ENCODE measurements around the gene SLC9A3. TPM values are rescaled to one million over a fixed set of nuclear protein-coding genes. Genes with fewer than 3 reads are reported as not detected.

The SLC9A3 gene
- total and polyA plus RNA-seq, 4 donors: 0.94 to 3.8 (median 1.5) TPM

GRCh38 chr5:533955-534742 lies 9.9 kb upstream of the SLC9A3 start:
- Histone ChIP-seq H3K4me1 (ENCODE audit: control insufficient read depth in 5 of 5, insufficient read depth in 5 of 5, low read length in 5 of 5) (peaks cover 0 to 6% (median 0%) of the 10 kb centered on the region in 5 donors), H3K9ac (ENCODE audit: insufficient read depth in 1 of 2, low read length in 2 of 2) (no peak overlapping the region), H3K27me3 (ENCODE audit: control insufficient read depth in 3 of 3, insufficient read depth in 3 of 3, low read length in 2 of 3) (peaks cover 11 to 35% (median 32%) of the 10 kb centered on the region in 3 donors), H3K9me3 (ENCODE audit: control insufficient read depth in 4 of 4, insufficient read depth in 3 of 4, low read length in 3 of 4) (peaks cover 0 to 3% (median 0%) of the 10 kb centered on the region in 4 donors), H3K36me3 (ENCODE audit: control insufficient read depth in 4 of 4, insufficient read depth in 4 of 4, low read length in 4 of 4) (no peaks in the 10 kb centered on the region), H3K27ac (ENCODE audit: low read depth in 1 of 2, low read length in 1 of 2) (no peak overlapping the region), H3K4me3 (no peak overlapping the region)
- ATAC-seq (ENCODE audit: insufficient read depth, low FRiP score) (no peak), DNase-seq (no peak)
- 73 to 84% methylated on average over 36 of the region's 36 CpGs for WGBS, 2 donors
- TF ChIP-seq CTCF (IDR thresholded peaks at IDR 0.05; ENCODE audit: control extremely low read depth, extremely low read depth): no peak

- H3K9me3 ChIP-seq (ENCODE audit: control insufficient read depth in 4 of 4, insufficient read depth in 3 of 4, low read length in 3 of 4): no peaks in the 10 kb centered on the region
- peaks cover 0 to 6% (median 0%) of the 10 kb centered on the region in 5 donors for H3K4me1 ChIP-seq (ENCODE audit: control insufficient read depth in 5 of 5, insufficient read depth in 5 of 5, low read length in 5 of 5)
- peaks cover 16 to 34% (median 28%) of the 10 kb centered on the region in 3 donors for H3K27me3 ChIP-seq (ENCODE audit: control insufficient read depth in 3 of 3, insufficient read depth in 3 of 3, low read length in 2 of 3)
- DNase-seq (peak in 1 of 3 donors; percentile 36), ATAC-seq (ENCODE audit: insufficient read depth, low FRiP score) (no peak)
- WGBS, 2 donors: 61 to 68% methylated on average over 24 of the region's 24 CpGs
- no peak for TF ChIP-seq CTCF (IDR thresholded peaks at IDR 0.05; ENCODE audit: control extremely low read depth, extremely low read depth)
- H3K9ac ChIP-seq (ENCODE audit: insufficient read depth in 1 of 2, low read length in 2 of 2): no peak overlapping the region
- no peaks in the 10 kb centered on the region for H3K36me3 ChIP-seq (ENCODE audit: control insufficient read depth in 4 of 4, insufficient read depth in 4 of 4, low read length in 4 of 4)
- no peak overlapping the region for H3K27ac ChIP-seq (ENCODE audit: low read depth in 1 of 2, low read length in 1 of 2)
- no peak overlapping the region for H3K4me3 ChIP-seq
These were observed 9.2 kb upstream of the SLC9A3 start for GRCh38 chr5:533243-533954.

- Histone ChIP-seq H3K4me3 (no peak overlapping the region), H3K36me3 (ENCODE audit: control insufficient read depth in 4 of 4, insufficient read depth in 4 of 4, low read length in 4 of 4) (no peaks in the 10 kb centered on the region), H3K27me3 (ENCODE audit: control insufficient read depth in 3 of 3, insufficient read depth in 3 of 3, low read length in 2 of 3) (peaks cover 18 to 37% (median 31%) of the 10 kb centered on the region in 3 donors), H3K27ac (ENCODE audit: low read depth in 1 of 2, low read length in 1 of 2) (no peak overlapping the region), H3K4me1 (ENCODE audit: control insufficient read depth in 5 of 5, insufficient read depth in 5 of 5, low read length in 5 of 5) (peaks cover 0 to 6% (median 0%) of the 10 kb centered on the region in 5 donors), H3K9ac (ENCODE audit: insufficient read depth in 1 of 2, low read length in 2 of 2) (no peak overlapping the region), H3K9me3 (ENCODE audit: control insufficient read depth in 4 of 4, insufficient read depth in 3 of 4, low read length in 3 of 4) (no peaks in the 10 kb centered on the region)
- no peak for TF ChIP-seq CTCF (IDR thresholded peaks at IDR 0.05; ENCODE audit: control extremely low read depth, extremely low read depth)
- ATAC-seq (ENCODE audit: insufficient read depth, low FRiP score) (no peak), DNase-seq (peak in 2 of 3 donors; percentile 30 to 46)
- WGBS, 2 donors: 63 to 82% methylated on average over 25 of the region's 25 CpGs
These were observed 8.4 kb upstream of the SLC9A3 start for GRCh38 chr5:532521-533242.

Measured in lung (tissue), 12 donors.